ENCODE measurements around the gene SLC25A28.

The SLC25A28 gene, protein sequence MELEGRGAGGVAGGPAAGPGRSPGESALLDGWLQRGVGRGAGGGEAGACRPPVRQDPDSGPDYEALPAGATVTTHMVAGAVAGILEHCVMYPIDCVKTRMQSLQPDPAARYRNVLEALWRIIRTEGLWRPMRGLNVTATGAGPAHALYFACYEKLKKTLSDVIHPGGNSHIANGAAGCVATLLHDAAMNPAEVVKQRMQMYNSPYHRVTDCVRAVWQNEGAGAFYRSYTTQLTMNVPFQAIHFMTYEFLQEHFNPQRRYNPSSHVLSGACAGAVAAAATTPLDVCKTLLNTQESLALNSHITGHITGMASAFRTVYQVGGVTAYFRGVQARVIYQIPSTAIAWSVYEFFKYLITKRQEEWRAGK

DNA sequence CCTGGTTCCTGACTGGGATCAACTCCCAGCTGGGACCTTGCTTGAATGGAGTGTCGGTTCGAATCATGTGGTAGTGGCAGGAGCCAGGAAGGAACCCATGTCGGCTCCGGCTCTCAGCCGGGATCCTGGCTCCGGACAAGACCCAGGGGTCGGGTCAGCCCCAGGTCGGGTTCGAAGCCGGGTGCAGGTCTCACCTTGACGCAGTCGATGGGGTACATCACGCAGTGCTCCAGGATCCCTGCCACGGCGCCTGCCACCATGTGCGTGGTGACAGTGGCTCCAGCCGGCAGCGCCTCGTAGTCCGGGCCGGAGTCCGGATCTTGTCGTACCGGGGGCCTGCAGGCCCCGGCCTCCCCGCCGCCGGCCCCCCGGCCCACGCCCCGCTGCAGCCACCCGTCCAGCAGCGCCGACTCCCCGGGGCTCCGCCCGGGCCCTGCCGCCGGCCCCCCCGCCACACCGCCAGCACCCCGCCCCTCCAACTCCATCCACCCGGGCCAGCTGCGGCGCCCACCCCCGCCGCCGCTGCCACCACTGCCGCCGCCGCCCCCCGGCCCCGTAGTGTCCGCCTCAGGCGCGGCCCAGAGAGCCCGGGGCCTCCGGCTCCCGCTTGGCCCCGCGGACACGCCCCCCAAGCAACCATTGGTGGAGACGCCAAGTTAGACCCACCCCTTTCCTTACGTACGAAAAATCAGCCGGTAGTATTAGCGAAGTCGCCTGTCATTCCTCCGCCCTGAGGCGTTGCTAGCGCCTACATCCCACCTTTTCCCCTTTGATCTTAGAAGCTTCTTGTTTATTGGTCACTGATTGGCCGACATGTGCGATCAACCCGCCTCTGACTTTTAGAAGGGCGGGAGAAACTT lies at the start of gene SLC25A28:
Gene SLC25A28, minus strand, starts transcription at position 589 of the 860 bp plus-strand sequence. Its CDS starts 104 bp downstream, at position 485.
- peak; percentile 99 for DNase-seq

DNA sequence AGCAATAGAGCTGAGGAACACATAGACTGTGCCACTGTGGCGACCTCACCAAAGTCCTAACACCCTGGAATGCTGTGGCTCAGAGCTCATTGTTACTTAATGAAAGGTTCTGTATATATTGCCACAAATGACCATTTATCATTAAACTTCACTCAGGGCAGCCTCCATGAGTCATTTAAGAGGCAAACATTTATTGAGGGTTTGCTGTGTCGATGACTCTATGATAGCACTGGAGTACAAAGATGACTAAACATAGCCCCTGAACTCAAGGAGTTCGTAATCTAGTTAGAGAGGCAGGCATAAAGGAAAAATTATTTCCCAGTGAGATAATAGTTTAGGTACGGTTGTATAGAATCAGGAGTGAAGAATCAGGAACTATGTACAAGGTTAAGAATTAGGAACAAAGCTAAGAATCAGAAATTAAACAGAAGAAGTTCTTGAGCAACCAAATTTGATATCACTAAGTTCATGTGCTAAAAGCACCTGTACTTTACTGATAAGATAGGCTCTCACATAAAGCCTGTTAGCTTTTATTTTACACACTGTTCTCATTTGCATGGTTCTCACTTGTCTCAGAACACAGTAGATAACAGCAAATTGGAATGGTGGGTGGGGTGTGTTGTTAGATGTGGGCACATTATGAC lies 47.0 kb upstream of the SLC25A28 start:
- no peak for DNase-seq

DNA sequence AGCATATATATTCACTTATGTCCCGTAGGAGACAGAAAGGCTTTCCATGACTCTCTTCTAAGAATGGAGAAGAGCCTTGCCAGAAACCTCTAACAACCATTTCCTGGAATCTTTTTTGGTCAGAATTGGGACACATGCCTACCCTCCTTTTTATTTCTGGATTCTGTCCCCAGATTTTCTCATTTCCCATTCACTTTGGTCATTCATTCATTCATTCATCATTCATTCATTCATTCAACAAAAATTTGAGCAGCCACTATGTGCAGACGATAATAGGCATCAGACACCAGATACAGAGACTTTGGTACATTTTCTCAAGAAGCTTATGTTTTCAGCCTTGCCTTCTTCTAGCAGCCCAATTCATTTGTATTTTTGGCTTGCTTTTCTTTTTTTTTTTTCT lies 45.1 kb upstream of the SLC25A28 start:
- no peak for DNase-seq

DNA sequence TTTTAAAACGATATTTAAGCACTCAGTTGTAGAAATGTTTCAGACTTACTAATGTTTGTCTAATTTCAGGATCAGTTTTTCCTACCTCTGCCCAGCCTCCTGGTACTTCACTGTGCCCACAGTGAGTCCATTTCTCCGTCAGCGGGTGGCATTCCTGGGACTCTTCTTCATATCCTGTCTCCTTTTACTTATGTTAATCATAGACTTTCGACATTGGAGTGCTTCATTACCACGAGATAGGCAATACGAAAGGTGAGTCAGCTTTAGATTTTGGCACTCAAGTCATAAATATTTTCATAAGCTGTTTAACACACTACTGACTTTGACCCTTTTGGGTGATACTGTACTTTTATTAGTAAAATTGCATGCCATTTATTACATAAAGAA lies 41.1 kb upstream of the SLC25A28 start:
- no peak for DNase-seq

DNA sequence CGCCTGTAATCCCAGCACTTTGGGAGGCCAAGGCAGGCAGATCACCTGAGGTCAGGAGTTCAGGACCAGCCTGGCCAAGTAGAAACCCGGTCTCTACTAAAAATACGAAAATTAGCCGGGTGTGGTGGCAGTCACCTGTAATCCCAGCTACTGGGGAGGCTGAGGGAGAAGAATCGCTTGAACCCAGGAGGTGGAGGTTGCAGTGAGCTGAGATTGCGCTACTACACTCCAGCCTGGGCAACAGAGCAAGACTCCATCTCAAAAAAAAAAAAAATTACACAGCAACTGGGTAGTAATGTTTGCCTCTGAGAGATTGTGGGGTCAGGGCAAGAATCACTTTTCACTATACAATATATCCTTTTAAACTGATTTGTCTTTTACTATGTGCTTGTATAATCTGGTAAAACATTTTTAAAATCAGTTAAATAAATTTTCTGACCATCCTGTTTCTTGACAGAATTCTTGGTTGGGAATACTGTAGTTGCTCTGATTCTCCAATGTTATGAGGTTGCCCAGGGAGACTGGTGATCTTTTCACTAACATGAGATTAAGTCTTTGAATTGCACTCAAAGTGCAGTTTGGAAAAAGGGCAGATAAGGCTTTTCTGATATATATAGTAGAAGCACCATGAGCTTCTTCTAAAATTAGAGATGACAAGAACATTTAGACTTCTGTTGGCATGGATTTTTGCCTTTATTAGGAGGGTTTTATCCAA lies 40.6 kb upstream of the SLC25A28 start:
- no peak for DNase-seq

DNA sequence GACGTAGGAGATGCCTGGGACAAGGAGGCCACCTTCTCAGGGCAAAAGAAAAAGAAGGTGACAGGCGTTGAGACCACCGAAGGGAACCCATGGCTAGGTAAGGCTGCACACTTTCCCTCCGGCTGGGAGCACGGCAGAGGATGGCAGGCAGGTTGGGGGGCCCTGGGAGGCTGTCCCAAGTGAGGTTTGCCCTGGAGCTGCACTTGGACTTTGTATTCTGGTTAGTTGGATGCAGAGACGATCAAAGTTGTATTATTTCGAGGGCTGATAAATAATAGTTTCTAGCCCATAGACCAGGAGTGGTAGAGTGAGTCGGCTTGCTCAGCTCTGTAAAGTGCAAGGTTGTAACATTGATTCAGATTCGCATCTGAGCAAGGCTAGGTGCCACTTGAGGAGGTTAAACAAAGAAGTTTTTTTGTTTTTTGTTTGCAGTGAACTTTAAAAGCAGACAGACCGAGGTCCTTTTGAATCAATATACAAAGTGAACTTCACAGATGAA lies 39.7 kb upstream of the SLC25A28 start:
- no peak for DNase-seq

DNA sequence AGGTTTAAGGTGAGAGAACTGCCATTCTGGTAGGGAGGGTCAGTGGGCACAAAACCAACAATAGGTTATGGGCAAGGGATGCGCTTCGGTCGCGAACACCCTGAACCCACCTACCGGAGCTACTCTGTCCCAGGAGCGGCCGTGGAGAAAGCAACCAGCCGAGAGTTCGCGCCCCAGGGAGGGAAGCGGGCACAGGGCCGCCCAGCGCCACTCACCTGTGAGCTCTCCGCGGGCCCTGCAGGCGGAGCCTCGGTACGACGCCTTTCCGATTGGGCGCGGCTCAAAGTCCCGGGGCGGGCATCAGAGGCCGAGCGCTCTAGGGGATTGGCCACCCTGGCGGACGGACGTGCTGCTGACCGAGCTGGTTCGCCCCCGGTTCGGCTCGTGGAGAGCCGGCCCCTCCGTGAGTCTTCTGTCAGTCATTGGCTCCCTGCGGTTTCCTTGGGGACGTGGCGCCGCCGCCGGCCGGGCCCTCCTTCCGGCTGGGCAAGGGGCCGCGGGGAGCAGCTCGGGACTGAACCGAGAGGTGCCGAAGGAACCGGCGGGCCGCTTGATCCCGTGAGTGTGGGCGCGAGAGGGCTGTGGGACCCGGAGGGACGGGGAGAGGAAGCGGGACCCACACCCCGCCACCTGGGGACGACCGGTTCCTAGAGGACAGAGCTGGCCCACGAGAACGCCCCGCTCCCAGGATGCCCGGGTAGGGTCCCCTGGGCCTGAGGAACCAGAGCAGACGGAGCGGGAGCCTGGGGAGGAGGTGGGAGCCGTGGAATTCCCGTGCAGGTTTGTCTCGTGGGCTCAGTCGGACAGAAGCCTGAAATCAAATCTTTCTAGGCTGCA lies 39.0 kb upstream of the SLC25A28 start, which contains the start of gene ENTPD7:
Gene ENTPD7, plus strand, starts transcription at position 479 of the 837 bp plus-strand sequence. CDS start 448 bp downstream, outside the sequence.
- DNase-seq, result peak; percentile 76 to 87

DNA sequence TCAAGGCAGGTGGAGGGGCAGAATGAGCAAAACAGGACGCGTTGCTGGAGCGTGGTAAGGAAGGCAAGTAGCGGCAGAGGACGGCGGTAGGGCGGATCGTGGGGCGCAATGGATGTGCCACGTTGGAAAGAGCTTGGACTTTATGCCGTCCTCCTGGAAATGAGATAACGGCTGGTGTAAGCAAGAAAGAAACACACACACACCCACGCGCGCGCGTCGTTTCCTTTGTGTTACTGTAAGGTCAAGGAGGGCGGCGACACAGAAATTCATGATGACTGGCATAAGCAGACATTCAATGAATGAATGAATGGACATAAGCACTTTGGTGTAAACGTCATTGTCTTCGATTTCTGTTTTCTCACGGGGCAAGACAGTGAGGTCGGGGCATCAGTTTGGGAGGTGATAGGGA lies 38.4 kb upstream of the SLC25A28 start:
- DNase-seq, result peak in 1 of 2 experiments; percentile 11

DNA sequence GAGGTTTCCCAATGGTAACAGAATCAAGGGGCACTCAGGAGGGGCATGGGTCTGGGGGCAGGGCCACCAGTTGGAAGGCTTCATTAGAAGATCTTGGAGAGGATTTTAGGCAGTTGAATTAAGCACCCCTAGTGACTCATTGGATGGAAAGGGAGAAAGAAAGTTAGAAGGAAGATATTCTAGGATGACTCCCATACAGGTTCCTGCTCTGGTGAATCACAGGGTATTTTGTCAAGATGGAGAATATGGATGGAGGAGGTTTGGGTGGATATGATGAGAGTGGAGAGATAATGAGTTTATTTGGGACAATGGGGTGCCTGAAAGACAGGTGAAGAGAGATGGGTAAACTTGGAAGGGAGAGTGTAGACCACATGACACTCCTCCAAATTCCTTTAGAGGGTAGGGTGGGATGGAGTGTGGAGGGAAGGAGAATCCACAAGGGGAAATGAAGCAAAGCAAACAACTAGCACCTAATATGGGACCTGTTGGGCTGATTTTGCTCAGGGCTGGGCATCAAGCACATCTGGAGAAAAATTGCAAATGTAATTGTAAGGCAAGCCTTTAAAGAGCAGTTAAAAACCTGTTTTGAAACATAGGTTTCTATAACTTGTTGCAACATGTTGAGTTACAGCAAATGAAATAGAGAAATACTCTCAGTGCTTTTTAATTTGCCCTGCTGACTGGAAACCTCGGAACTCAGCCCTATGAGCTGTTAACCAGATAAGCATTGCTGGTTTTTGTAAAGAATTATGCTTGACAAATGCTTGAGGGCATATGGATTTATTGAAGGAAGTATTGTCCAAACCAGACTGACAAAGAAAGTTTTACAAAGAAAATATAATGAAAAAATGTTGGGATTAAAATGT lies 36.2 kb upstream of the SLC25A28 start:
- DNase-seq, result no peak

DNA sequence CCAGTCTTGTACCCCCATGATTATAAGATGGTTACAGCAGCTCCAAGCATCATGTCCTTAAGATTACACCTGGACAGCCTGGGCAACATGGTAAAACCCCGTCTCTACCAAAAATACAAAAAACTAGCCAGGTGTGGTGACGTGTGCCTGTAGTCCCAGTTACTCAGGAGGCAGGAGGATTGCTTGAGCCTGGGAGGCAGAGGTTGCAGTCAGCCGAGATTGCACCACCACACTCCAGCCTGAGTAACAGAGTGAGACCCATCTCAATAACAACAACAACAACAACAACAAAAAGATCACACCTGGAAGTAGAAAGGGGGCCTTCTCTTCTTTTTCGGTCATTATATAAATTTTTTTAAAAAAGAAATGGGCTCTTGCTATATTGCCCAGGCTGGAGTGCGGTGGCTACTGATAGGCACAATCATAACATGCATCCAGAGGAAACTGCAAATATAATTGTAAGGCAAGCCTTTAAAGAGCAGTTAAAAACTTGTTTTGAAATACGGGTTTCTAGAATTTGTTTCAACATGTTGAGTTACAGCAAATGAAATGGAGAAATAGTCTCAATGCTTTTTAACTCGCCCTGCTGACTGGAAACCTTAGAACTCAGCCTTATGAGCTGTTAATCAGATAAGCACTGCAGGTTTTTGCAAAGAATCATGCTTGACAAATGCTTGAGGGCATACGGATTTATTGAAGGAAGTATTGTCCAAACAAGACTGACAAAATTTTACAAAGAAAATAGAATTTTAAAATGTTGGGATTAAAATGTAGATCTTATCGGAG lies 34.3 kb upstream of the SLC25A28 start:
- DNase-seq, result no peak

DNA sequence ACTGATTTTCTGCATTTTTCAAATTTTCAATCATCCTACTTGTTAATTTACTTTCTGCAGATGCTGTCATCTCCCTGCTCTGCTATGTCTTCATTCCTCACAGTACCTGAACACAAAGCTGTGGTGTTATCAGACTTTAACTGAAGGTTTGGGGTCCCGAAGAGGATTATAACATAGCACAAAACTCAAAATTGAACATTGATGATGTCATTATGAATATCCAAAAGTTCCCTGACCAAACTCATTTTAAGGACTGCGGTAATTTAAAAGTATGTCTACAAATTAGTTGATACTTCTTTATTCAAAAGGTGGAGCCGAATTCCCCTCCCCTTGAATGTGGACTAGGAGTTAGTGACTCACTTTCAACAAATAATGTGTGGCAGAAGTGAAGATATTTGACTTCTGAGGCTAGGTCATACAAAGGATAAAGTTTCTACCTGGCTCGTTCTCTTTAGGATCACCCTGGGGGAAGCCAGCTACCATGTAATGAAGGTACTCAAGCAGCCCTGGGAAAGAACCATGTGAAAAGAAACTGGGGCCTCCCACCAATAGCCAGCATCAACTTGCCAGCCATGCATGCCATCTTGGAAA lies 32.7 kb upstream of the SLC25A28 start:
- DNase-seq, result no peak

DNA sequence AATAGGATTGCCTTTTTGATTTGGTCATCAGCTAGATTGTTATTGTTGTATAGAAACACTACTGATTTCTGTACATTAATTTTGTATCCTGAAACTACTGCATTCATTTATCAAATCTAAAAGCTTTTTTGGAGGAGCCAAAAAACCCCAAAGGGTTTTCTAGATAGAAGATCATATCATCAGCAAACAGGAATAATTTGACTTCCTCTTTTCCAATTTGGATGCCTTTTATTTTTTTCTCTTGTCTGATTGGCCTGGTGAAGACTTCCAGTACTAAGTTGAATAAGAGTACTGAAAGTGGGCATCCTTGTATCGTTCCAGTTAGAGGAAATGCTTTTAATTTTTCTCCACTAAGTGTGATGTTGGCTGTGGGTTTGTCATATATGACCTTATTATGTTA lies 28.5 kb upstream of the SLC25A28 start:
- no peak for DNase-seq

DNA sequence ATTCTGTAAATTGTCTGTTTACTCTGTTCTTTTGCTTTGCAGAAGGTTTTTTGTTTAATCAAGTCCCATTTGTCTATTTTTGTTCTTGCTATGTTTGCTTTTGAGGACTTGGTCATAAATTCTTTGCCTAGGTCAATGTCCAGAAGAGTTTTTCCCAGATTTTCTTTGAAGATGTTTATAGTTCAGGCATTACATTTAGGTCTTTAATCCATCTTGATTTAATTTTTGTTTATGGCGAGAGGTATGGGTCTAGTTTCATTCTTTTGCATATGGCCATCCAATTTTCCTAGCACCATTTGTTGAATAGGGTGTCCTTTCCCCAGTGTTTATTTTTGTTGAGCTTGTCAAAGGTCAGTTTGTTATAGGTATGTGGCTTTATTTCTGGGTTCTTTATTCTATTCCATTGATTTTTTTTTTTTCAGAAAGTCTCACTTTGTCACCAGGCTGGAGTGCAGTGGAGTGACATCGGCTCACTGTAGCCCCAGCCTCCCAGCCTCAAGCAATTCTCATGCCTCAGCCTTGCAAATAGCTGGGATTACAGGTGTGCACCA lies 27.4 kb upstream of the SLC25A28 start:
- no peak for DNase-seq

DNA sequence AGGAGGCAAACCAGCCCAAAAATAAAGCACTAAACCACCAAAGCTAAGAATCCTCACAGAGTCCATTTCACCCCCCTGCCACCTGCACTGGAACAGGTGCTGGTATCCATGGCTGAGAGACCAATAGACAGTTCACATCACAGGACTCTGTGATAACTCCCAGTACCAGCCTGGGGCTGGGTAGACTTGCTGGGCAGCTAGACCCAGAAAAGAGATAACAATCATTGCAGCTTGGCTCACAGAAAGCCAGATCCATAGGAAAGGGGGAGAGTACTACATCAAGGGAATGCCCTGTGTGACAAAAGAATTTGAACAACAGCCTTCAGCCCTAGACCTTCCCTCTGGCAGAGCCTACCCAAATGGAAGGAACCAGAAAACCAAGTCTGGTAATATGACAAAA lies 13.6 kb upstream of the SLC25A28 start:
- DNase-seq, result no peak

DNA sequence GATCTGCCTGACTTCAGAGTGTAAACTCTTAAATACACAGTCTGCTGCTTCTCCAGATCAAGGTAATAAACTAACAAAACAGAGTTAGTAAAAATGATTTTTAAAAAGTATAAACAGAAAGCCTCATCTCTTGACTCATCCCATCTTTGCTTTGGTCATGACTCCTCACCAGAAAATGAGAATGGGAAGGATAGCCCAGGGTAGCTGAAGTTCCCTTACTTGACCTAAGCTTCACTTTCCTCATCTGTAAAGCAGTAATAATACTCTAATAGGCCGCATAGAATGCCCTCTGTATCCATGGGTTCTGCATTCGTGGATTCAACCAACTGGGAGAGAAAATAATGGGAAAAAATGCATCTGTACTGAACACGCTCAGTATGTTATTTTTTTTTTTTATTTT lies 11.3 kb upstream of the SLC25A28 start:
- no peak for DNase-seq

DNA sequence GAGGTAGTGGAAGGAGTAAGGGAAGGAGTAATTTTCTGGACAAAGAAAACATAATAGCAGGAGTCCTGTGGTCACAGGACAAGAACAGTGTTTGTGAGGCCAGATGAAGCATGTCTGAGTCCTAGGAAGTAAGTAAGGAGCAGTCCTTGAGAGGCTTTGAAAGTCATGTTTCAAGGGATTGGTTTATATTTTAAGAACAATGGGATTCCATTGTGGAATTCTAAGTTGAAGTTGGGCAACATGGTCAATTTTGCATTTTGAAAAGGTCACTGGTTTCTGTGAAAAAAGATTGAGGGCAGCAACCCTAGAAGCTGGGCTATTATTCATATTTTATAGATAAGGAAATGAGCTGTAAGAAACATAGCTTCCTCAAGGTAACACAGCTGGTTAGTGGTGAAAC lies 10.8 kb upstream of the SLC25A28 start:
- DNase-seq, result no peak

DNA sequence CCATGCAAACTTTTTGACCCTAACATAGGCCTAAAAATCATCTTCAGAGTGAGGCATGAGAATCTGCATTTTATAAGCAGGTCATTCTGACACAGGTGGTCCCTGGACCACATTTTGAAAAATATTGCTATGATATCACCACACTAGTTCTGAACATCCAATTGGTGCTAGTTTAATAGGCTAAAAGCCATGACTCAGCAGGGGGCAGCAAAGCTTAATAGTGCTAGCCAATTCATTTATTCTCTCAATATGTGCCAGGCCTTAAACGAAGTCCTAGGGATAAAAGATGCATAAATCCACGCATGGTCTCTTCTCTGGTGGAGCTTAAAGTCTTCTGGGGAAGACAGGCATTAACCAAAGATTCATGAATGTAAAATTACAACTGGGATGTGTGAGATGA lies 10.2 kb upstream of the SLC25A28 start:
- no peak for DNase-seq

DNA sequence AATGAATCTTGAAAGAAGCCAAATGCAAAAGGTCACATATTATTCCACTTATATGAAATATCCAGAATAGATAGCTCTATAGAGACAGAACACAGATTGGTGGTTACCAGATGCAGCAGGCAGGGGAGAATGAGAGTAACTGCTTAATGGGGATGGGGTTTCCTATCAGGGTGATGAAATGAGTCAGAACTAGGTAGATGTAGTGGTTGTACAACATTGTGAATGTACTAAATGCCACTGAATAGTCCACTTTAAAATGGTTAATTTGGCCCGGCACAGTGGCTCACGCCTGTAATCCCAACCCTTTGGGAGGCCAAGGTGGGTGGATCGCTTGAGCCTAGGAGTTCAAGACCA lies 9.4 kb upstream of the SLC25A28 start:
- no peak for DNase-seq

All from cerebellar nuclear complex (tissue), 1 donor.